Hematopoietic multipotent progenitor cell treated with erythropoietin and hydrocortisone succinate and interleukin-3 and kit ligand, for 4 days (in vitro differentiated cells): ENCODE measurements around the gene MPP2.
"Not testable (repeated sequence)": the region's sequence is repeated elsewhere in the genome, so short reads cannot be mapped to it uniquely, and the experiment has no call there.

Experiments
- DNase-seq: peaks from one replicate; pipeline ENCODE4 v3.0.0-alpha.2; 2015

The MPP2 gene

DNA sequence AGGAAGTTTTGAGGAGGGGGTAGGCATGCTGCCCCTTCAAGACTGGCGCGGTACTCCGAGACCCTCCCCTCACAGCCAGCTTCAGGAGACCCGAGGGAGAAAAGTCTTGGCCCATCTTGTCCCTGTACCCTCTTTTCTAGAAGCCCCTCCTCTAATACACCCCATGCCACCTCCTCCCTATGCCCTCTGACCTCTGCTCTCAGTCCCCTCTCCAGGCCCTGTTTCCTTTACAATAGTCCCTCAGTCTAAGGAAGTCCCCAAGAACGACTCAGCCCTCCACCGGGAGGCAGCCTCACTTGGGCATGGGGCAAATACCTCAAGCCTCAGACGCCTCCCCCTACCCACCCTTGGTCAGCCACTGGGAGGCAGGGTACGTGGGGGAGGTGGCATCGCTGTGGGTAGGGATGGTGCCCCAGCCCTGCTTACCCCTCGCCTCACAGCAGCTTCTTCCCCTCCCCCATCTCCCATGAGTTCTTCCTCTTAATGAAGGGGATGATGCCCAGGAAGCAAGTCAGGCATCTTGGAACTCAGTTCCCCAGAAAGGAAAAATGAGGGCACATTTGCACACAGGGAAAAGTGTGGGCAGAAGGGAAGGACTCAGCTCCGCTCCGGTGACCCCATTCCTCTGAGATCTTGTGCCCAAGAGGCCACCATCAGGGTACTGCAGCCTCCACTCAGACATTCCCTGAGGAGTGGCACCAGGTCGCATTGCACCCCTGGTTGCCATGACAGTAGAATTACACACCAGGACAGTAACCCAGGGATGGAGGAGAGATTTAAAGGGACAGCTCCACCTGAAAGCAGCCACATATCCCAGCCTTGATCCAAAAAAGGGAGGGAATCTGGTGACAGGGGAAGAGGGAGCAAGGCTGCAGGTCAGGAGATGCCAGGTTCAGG, 6.2 kb downstream of the MPP2 start:
- no peak for DNase-seq

DNA sequence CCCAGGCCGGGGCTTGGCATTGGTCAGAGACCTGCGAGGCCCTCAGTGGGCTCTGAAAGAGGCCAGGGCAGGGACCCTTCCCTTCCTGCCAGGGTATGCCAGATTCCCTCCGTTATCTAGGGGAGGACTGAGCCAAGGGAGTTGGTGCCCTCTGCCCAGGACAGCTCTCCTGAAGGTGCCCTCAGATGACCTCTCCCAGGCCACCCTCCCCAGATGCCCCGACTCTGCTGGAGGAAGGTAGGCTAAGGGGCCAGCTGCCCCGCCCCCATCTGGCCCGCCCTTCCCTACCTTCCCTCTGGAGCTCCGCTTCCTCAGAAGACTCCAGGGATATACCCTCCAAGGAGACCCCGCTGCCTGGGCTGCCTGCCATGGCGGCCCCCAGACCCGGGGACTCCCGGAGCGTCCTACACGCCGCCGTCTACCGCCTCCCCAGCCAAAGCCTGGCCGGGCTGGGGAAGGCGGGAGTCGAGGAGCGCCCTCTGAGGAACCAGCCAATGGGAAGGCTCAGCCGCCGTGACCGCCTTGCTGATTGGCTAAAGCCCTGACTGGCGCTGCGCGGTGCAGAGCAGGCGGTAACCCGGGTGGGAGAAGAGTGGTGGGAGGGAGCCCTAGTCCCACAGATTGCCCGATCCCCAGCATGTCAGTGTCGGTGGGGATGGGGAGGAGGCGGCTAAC, 7.0 kb downstream of the MPP2 start:
- DNase-seq: peak; percentile 91

DNA sequence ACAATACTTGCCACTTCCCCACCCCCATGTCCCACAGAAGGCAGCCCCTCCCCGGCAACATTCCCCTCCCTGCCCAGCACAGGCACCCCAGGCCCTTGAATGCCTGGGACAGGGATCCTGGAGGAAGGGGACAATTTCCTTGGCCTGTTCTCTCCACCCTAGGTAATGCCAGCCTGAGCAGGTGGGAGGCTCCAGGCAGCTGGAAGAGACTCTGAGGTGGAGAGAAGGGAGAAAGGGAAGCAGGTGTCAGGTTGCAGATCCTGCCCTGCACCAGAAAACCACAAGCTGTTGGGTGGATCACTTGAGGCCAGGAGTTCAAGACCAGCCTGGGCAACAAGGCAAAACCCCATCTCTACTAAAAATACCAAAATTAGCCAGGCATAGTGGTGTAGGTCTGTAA, 8.9 kb downstream of the MPP2 start:
- no peak for DNase-seq

DNA sequence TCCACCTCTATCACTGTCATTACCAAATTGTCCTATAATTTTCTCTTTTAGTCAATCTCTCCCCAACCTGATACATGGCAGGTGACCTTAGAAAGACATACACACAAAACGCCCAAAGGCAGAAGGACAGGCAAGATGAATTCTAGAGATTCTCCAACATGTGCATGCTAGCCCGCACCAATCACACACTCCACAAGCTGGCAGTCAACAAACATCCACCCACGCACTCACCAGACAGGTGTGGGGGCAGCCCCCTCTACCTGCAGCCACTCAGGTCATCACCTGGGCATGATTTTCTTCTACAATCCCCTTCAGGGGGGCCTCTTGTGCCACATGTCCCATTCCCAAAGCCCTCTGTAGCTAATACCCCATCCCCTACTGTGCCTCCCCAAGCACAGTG, 9.5 kb downstream of the MPP2 start:
- no peak for DNase-seq

DNA sequence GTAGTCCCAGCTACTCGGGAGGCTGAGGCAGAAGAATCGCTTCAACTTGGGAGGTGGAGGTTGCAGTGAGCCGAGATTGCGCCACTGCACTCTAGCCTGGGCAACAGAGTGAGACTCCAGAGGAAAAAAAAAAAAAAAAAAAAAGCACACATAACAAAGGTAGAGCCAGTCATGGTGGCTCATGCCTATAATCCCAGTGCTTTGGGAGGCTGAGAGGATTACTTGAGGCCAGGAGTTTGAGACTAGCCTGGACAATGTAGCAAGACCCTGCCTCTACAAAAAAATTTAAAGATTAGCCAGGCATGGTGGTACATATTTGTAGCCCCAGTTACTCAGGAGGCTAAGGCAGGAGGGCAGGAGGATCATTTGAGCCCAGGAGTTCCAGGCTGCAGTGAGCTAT, 12.8 kb downstream of the MPP2 start:
- not testable (repeated sequence) for DNase-seq

DNA sequence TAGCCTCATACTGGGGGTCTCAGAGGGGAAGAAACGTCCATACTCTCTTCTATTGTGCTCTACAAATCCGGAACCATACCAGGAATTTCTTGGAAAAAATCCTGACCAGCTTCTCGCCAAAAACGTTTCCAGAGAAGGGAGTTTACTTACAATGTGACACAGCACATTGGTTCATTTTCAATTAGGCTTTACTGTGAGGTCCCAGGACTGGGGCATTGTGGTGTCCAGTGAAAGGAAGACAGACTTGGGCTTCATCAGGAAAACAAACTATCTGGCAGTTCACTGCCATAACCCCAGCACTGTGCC, 14.7 kb downstream of the MPP2 start:
- no peak for DNase-seq

DNA sequence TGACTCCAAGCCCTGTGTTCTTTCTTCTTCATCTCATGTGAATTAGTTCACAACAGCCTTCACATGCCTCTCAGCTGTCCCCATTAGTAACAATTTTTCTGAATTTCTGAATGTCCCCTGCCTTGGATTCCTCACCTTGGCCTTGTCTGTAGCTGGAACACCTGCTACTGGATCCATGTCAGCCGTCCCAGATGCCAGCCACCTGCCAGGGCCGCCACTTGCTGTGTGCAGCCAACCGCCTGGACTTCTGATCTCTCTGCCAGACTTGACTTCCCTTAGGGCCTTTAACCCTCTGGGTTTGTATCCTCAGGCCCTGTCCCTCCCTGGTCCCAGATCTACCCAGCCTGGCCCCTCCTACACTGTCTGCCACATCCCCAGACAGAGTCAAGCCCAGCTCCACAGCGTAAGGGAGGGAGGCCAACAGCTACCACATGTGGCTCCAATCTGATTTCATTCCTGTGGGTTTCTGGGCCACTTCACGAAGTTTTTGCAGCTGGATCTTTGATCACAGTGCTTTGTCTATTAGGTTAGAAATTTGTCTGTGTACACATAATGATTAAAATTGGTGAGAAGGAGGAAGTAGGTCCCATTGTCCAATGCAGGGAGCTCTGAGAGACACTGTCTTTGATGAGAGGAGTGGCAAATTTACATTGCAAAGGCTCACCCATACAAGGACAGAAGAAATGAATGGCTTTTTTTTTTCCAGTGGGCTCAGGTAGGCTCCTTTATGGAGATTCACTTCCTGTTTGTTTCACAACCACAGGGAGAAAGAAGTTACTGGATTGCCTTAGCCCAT, 15.3 kb downstream of the MPP2 start:
- DNase-seq: no peak

DNA sequence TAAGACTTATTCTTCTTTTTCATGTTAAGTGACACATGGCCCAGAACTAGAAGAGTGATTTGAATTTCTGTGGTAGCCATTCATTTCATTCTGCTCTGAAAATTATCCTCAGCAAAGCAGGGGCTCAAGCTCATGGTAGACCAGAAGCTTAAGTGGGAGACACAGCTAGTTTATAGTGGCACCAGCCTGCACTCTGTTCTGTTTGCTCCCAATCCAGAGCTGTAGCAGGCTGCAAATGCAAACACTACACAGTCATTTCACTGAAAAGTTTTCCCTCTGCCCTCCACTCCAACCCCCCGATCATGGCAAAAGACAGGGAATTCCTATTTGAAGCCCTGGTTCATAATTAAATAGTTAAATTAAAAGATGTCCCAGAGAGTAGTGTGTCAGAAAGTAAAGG, 17.1 kb downstream of the MPP2 start:
- DNase-seq: no peak

DNA sequence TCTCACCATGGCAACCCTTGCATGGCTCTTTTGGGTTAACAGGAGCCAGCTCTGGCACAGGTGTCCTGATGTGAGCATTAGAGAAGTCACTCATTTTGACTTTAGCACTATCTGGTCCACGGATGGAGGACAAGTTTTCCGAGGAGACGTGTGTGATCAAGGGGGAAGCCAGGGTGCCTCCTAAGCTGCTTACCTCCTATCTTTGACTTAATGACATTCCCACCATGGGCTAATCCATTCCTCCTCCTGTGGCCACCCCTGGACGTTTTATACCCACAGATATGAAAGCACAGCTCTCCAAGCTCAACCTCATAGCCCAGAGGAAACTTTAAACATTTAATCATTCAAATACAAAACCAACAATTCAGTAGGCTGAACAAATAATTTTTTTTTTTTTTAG, 18.8 kb downstream of the MPP2 start:
- DNase-seq: no peak

DNA sequence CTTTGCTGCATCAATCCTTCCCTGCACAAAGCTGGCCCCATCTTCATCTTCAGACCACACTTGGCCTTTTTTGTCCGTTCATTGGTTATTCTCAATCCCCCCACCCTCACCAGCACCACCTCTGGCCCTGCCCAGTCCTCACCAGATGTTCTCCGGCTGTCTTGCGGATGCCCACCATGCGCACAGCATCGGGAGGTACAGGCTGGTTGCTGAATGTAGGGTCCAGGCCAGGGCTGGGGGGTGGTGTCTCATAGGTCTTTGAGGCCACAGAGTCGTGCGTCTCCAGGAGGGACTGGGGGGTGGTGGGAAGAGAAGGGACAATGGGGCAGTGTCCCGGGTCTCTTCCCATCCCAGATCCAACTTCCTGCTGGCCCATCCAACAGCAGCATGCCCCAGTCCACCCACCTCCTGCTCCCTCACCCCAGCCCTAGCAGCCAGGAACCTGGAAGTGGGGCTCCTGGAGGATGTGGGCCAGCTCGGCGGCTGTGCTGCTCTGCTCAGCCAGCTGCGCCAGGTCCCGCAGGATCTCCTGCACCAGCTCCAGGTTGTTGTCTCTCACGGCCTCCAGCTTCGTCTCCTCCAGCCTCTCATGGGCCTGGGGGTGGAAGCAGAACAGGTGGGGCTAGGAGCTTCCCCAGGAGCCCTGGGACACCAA, 24.4 kb downstream of the MPP2 start:
- no peak for DNase-seq

DNA sequence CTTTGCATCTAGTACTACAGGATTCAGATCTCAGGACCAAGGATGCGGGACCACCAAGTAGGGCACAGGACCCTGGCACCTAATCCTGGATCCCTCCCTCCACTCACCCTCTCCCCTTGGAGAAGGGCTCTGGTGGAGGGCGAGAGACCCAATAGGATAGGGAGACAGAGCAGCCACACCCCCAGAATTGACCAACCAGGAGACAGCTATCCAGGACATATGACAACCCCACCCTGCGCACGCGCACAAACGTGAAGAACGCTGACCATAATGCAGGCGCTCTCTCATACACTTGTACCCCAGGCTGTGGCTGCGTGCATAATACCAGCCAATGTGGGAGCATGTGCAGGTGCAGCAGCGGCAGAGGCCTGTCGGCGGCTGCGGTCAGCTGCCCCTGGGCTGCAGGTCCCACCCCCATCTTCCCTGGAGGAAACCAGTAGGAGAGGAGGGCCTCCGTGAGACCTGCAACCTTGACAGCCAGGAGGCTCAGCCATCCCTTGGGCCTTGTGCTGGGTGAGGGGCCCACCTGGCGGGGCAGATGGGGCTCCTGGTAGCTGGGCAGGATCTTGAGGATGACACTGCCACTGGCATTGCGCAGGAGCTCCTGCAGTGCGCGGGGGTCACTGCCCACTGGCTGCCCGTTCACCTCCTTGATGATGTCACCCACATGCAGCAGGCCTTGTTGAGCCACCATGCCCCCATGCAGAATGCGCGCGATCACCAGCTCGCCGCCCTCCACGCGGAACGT, 25.4 kb downstream of the MPP2 start:
- DNase-seq: no peak

DNA sequence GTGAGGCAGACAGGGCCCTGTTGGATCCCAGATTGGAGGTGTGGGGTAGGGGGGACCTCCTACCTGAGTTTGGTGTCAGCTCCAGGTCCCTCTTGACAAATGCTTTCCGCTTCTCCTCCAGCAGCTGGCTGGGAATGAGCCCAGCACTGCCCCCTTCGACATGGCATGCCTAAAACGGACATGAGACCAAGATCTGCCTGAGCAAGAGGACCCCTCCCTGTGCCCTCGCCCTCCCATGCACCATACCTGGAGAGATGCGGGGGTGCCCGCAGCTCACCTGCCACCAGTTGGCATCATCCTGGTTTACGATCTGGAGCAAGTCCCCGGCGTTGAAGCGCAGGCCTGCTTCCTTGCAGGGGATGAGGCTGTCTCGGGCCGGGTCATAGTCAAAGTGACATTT, 26.2 kb downstream of the MPP2 start:
- no peak for DNase-seq

DNA sequence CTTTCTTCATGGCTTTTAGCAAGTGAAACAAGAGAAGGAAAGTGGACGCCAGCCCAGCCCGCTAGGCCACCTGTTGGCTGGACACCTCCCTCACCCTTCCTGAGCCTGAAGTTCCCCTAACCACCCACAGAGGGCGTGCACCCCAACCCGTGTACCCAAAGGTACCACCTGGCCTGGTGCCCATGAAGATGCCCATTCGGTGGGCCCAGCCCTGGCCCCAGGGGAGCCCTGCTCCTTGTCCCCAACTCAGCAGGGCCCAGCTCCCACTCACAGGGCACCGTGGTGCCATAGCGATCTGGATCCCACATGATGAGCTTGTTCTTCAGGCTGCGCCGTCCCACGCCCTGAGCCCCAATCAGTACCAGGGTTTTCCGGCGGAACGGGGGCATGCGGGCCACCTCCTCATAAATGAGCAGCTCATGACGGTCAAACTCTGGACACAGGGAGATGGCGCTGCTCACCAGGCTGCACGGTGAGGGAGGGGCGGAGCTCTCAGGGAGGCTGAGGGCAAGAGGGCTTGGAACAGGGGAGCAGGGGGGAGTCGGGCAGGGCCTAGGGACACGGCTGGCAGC, 26.8 kb downstream of the MPP2 start:
- peak; percentile 60 for DNase-seq

DNA sequence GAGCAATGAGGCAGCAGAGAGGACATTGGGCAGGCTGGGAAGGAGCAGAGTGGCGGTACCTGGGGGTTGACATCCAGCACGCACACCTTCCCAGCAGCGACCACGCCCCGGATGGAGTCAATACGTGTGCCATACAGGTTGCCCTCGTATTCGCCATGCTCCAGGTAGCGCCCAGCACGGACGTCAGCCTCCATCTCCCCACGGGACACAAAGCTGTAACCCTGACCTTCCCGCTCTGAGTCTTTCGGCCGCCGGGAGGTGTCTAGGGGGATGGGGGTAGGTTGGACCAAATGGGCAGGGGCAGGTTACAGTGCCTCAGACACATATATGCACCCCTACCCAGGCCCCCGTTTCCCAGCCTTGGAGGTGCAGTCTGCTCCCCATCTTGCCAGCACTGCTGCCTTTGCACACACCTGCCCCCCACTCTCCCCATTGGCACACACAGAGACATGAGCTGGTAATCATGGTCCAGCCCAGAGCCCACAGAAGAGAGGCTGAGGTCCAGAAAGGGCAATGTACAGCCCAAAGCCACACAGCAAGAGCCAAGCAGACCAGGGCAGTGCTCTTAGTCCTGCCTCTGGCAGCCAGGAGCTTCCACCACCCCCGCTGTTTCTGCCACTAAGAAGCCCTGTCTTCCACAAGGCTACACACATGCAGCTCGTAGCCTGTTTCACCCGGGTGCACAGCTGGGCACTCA, 27.5 kb downstream of the MPP2 start:
- DNase-seq: no peak

DNA sequence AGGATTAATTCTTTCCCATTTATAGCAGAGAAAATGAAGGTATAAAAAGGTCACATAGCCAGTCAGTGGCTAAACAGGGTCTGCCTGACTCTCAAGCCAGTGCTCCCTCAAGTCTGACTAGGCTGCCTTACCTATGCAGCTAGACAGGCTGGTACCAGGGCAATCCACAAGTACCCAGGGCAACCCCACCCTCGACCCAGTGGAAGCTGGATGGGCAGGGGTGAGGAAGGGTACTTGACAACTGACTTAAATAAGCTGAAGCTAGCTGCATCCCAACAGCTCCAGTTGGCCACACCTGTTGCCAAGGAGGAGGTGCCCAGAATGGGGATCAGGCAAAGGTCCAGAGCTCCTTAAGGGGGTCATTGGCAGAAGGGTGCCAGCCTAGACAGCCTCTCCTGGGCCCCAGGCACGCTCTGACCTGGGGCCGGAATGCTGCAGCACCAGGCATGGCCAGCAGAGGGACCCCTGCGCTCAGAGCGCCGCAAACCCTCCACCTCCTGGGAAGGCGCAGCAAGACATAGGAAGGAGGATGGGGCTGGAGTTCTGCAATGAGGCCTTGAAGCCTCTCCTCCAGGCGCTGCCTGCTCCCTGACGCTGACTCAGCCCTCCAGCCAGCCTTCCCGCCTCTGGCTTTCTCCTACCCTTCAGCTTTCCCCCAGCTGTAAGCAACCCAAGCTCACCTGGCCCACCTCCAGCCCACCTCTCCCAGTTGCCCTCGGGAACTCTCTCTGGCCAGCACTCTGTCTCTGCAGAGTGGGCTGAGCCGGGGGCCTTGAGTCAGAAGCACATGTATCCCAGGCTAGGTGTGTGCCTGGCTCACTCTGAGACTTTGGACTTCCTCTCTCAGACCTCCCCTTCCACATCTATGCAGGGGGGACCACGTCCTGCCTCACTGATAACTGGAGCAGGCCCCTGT, 28.8 kb downstream of the MPP2 start:
- peak; percentile 78 for DNase-seq

DNA sequence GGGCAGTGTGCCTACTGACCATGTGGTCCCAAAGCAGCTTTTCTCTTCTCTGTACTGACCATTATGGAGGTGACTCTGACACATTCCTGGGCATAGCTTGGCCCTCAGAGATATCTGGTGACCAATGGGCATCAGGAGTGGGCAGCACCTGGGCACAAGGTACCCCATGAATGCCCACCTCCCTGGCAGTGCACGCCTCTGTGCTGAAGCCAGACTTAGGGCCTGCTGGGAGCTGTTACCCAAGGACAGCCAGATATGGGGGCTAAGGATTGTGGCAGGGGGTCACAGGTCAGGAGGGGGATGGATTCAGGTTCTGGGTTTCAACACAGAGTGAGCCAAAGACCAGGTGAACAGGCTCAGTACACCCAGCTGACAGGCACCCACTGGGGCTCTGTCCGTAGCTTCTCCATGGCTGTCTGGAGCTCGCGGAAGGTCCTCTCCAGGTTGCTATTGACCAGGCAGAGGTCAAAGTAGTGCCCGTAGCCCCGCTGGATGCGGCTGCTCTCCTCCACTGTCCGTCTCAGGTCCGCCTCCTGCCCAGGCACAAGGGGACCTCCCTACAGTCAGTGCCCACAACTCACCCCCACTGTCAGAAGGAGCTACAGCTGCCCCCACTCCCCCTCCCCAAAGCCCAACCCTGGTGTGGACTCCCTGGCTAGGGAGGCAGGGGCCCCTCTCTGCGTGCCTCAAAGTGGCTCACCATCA, 29.7 kb downstream of the MPP2 start:
- no peak for DNase-seq

DNA sequence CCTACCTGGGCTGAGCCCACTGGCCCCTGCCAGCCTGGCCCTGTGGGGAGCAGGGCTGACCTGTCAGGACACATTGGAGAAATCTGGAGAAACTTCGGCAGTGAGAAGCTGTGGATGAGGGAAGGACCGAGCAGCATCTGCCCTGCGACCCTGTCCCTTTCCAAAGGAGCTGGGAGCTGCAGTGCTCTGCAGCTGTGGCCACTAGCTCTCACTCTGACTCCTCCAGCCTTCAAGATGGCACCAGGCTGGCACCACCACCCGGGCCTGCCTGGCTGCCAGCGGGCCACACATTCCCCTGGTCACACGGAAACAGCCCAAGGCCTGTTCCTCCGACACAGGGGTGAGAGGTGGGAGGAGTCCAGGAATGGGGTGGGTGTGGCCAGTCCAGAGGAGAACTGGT, 30.3 kb downstream of the MPP2 start:
- DNase-seq: no peak

DNA sequence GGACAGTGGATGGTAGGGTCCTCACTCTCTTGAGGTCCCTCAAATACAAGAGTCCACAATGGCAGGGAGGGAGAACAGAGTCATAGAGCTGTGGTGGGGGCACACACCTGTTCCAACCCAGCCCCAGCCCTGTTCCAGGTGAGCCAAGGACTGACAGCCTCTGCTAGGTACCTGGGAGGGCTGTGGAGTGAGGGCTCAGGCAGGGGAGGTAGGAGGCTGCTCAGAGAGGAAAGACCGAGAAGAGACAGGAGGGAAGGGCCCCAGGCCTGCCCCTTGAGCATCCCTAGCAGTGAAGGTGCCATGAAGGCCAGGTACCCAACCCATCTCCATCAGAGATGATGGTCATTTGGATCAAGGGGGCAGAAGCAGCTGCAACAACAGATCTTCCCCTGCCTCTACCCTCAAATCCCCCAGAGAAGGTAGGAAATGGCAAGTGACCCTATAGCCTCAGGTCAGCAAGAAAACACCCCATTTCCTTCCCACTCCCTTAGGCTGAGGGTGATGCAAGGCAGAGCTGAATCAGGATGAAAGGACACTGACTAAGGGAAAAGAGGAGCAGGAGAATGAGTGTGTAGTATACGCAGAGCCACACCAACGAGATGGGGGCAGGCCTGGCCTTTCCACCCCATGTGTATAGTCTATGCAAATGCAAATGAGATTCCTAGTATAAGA, 31.7 kb downstream of the MPP2 start:
- DNase-seq: peak; percentile 10

DNA sequence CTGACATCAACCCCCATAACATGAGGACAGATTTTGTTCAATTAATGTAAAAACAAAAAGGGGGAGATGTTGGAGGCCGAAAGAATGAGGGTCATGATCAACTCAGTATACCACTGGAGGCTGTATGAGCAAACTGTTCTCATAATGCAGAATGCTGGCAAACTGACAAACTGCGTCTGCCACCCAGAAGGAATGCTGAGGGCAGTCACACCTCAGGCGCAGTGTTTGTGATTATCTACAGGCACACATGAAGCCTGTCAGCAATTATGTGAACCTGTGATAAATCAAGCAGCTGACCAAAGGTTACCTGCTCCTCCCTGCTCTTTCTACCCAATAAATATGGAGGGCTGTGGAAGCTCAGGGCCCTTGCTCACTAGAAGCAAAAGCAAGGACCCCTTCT, 33.0 kb downstream of the MPP2 start:
- no peak for DNase-seq
